ENCODE measurements around the gene SLC66A3.

The SLC66A3 gene

GRCh38 chr2:11141319-11141718 lies 13.9 kb upstream of the SLC66A3 start:
- ChIA-PET POLR2A (no interaction called here), CTCF (interaction anchor here (0.6 to 0.7 kb wide), 2 partner anchors 9 to 67 kb away, joined by 3 to 4 read pairs; a partner anchor contains a TSS)
- Histone ChIP-seq H3K4me3 (ENCODE audit: low read depth, low read length) (no peak overlapping the region), H3K9me3 (ENCODE audit: control insufficient read depth, insufficient read depth, low read depth, low read length) (no peaks in the 10 kb centered on the region), H3K27ac (ENCODE audit: extremely low read depth, low read depth, low read length) (no peak overlapping the region), H3K36me3 (ENCODE audit: control insufficient read depth in 2 of 2, insufficient read depth in 1 of 2, low read length in 2 of 2) (no peaks in the 10 kb centered on the region), H3K4me1 (ENCODE audit: control insufficient read depth, insufficient read depth, low read length) (no peaks in the 10 kb centered on the region)
- TF ChIP-seq ZNF239 (tag by site-specific recombination; IDR thresholded peaks at IDR 0.05) (no peak), ZNF398 (tag by site-specific recombination; IDR thresholded peaks at IDR 0.05) (no peak), FEZF1 (tag by site-specific recombination; IDR thresholded peaks at IDR 0.05) (no peak), YY1 (tag by site-specific recombination; IDR thresholded peaks at IDR 0.05) (no peak), ZFP3 (tag by site-specific recombination; IDR thresholded peaks at IDR 0.05; ENCODE audit: low read depth) (0 out of 2 replicates have a peak, but pooled peaks have one; percentile 24), SALL2 (tag by site-specific recombination; IDR thresholded peaks at IDR 0.05; ENCODE audit: borderline replicate concordance) (no peak), ZNF596 (tag by site-specific recombination; IDR thresholded peaks at IDR 0.05) (no peak)

DNA sequence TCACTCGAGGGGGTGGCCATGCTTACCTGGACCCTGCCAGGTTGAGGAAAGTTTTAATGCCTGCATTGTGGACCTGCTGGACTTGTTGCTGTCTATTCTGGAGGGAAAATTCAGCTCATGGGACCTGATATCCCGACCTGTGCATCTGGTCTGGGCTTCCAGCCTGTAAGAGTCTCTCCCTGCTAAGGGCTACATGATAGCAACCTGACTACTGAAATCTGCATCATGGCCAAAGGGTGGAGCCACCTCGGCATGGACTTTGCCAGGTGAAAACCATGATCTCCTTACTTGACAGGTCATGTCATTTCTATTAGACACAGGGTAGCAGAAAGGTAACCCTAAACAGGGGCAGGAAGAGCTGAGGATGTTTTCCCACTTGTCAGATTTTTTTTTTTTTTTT lies 12.9 kb upstream of the SLC66A3 start:
- no peaks in the 10 kb centered on the region for H3K9me3 ChIP-seq (ENCODE audit: control insufficient read depth, insufficient read depth, low read depth, low read length)
- CTCF ChIA-PET: interaction anchor here (0.6 to 4.9 kb wide), 4 partner anchors 9 to 440 kb away, joined by 3 to 51 read pairs (median 7); a partner anchor contains a TSS
- H3K4me3 ChIP-seq (ENCODE audit: low read depth, low read length): no peak overlapping the region
- TF ChIP-seq, protein P1, sequence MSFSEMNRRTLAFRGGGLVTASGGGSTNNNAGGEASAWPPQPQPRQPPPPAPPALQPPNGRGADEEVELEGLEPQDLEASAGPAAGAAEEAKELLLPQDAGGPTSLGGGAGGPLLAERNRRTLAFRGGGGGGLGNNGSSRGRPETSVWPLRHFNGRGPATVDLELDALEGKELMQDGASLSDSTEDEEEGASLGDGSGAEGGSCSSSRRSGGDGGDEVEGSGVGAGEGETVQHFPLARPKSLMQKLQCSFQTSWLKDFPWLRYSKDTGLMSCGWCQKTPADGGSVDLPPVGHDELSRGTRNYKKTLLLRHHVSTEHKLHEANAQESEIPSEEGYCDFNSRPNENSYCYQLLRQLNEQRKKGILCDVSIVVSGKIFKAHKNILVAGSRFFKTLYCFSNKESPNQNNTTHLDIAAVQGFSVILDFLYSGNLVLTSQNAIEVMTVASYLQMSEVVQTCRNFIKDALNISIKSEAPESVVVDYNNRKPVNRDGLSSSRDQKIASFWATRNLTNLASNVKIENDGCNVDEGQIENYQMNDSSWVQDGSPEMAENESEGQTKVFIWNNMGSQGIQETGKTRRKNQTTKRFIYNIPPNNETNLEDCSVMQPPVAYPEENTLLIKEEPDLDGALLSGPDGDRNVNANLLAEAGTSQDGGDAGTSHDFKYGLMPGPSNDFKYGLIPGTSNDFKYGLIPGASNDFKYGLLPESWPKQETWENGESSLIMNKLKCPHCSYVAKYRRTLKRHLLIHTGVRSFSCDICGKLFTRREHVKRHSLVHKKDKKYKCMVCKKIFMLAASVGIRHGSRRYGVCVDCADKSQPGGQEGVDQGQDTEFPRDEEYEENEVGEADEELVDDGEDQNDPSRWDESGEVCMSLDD (tag by site-specific recombination; IDR thresholded peaks at IDR 0.05): no peak
- TF ChIP-seq ZNF266 (tag by site-specific recombination; IDR thresholded peaks at IDR 0.05; ENCODE audit: low read depth): no peak
- no peak for TF ChIP-seq ZNF37A (tag by site-specific recombination; IDR thresholded peaks at IDR 0.05)
- TF ChIP-seq ZNF555 (tag by site-specific recombination; conservative IDR thresholded peaks at IDR 0.05): no peak
- TF ChIP-seq ZNF544 (tag by site-specific recombination; IDR thresholded peaks at IDR 0.05): no peak
- POLR2A ChIA-PET: no interaction called here
- H3K27ac ChIP-seq (ENCODE audit: extremely low read depth, low read depth, low read length): no peak overlapping the region
- H3K36me3 ChIP-seq (ENCODE audit: control insufficient read depth in 2 of 2, insufficient read depth in 1 of 2, low read length in 2 of 2): no peaks in the 10 kb centered on the region
- no peaks in the 10 kb centered on the region for H3K4me1 ChIP-seq (ENCODE audit: control insufficient read depth, insufficient read depth, low read length)

GRCh38 chr2:11142987-11143386 lies 12.3 kb upstream of the SLC66A3 start:
- no peaks in the 10 kb centered on the region for H3K36me3 ChIP-seq (ENCODE audit: control insufficient read depth in 2 of 2, insufficient read depth in 1 of 2, low read length in 2 of 2)
- no peaks in the 10 kb centered on the region for H3K9me3 ChIP-seq (ENCODE audit: control insufficient read depth, insufficient read depth, low read depth, low read length)
- POLR2A ChIA-PET: interaction anchor here (0.6 to 0.7 kb wide), 2 partner anchors 9 to 278 kb away, joined by 3 to 4 read pairs; no protein-coding TSS in a partner anchor
- CTCF ChIA-PET: interaction anchor here (0.7 to 4.9 kb wide), 3 partner anchors 11 to 440 kb away, joined by 3 to 51 read pairs (median 4); a partner anchor contains a TSS
- no peak overlapping the region for H3K27ac ChIP-seq (ENCODE audit: extremely low read depth, low read depth, low read length)
- no peak overlapping the region for H3K4me3 ChIP-seq (ENCODE audit: low read depth, low read length)
- TF ChIP-seq, protein P2, sequence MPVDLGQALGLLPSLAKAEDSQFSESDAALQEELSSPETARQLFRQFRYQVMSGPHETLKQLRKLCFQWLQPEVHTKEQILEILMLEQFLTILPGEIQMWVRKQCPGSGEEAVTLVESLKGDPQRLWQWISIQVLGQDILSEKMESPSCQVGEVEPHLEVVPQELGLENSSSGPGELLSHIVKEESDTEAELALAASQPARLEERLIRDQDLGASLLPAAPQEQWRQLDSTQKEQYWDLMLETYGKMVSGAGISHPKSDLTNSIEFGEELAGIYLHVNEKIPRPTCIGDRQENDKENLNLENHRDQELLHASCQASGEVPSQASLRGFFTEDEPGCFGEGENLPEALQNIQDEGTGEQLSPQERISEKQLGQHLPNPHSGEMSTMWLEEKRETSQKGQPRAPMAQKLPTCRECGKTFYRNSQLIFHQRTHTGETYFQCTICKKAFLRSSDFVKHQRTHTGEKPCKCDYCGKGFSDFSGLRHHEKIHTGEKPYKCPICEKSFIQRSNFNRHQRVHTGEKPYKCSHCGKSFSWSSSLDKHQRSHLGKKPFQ (tag by site-specific recombination; IDR thresholded peaks at IDR 0.05): peak; percentile 100
- no peak for TF ChIP-seq ZNF600 (tag by site-specific recombination; IDR thresholded peaks at IDR 0.05)
- H3K4me1 ChIP-seq (ENCODE audit: control insufficient read depth, insufficient read depth, low read length): no peaks in the 10 kb centered on the region
